ENCODE results near the gene PAX7.
"Not testable (repeated sequence)": the region's sequence is repeated elsewhere in the genome, so short reads cannot be mapped to it uniquely, and the experiment has no call there.

Gene PAX7

DNA sequence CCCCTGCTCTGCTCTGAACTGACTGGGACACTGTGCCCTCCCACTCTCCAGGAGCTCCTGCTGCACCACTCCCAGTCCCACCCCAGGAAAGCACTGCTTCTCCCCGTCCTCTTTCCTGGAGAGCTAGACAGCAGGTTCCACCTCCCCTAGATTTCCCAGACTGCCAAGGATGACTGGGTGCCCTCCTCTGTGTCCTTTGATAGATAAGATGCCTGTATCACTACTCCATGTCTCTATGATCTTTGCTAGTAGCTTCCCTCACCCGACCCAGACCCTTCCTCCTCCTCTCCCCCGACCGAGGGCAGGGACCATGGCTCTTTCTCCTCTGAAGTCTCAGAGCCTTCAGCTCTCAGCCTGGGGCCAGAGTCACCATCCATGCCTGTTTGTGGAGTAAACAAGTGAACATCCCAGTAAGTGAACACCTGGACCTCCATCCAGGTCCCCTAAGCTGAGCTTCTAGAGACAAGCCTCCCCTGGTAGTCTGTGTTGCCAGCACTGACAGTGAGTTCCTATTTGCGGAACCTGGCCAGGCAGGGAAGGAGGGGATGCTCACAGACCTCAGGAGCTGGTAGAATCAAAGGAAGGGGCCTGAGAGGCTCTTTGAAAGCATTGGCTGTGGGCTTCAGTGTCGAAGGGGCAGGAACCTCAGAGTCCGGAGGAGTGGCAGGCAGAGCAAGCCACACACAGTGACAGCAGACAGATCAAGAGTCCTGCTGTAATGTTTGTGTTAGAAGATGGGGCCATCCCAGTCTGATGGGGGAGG lies 104.0 kb downstream of the PAX7 start:
- DNase-seq, result no peak

DNA sequence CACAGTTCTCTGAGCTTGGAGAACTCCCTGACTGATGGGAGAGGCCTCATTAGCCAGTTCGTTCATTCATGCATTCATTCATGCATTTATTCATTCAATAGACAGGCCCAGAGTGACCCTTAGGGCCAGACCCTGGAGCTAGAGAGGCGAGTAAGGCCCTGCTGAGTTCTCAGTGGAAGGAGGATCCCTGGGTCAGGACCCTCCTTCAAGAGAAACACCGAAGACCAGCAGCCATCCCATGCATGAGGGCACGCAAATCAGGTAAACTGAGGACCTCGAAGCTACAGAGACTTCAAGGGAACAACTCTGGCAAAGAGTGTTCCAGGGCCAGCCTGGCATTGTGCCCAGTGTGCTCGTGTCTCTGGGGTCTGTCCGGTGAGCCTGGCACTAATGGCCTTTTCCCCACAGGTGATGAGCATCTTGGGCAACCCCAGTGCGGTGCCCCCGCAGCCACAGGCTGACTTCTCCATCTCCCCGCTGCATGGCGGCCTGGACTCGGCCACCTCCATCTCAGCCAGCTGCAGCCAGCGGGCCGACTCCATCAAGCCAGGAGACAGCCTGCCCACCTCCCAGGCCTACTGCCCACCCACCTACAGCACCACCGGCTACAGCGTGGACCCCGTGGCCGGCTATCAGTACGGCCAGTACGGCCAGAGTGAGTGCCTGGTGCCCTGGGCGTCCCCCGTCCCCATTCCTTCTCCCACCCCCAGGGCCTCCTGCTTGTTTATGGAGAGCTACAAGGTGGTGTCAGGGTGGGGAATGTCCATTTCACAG lies 104.8 kb downstream of the PAX7 start:
- no peak for DNase-seq

DNA sequence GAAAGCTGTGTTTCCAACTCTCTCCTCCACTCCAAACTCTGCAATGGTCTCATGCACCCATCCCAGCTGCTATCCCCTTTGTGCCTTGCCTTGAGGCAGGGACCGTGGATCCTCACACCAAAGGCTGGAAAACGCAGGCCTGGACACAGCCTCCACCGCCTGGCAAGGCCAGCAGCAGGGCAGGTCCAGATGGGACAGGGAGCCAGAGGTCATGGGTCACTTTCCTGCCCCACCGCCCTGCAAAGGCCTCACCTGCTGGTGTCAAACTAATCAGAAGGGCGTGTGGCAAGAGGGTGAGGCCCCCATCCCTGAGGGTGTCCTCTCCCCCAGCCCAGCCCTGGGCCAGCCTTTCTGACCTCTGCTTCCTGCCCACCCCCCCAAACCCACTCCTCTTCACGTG lies 106.3 kb downstream of the PAX7 start:
- no peak for DNase-seq

DNA sequence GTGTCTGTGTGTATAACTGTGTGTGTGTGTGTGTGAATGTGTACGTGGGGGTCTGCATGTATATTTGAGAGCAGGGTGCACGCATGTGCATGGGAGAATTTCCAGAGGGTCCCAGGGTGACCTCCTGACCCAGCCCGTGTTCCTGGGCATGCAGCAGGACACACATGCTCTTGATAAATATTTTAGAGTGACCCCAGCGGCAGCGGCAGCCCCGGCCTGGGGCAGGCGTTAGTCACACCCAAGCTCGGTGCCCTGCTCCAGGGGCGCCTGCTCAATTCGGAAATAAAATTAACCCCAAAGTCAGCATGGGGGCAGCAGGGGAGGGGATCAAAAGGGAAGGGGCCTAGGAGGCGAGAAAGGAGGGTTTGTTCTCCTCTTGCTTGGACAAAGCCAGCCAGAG lies 107.5 kb downstream of the PAX7 start:
- DNase-seq, result no peak

DNA sequence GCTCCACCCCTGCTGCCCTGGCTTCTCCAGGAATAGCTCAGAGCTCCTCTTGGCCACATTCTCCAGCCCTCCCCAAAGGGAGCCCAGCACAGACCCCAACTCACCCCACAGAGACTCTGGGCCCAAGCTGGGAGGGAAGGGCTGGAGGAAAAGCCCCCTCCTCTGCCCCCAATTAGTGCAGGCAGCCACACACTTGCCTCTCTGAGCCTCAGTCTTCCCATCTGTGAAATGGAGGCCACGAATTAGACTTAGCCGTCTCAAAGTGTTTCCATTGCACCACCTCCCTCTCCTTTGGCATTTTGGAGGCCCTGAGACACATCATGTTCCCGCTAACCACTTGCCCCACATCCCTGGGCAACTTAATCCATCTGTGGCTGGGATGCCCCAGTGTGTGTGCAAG lies 108.0 kb downstream of the PAX7 start:
- no peak for DNase-seq

DNA sequence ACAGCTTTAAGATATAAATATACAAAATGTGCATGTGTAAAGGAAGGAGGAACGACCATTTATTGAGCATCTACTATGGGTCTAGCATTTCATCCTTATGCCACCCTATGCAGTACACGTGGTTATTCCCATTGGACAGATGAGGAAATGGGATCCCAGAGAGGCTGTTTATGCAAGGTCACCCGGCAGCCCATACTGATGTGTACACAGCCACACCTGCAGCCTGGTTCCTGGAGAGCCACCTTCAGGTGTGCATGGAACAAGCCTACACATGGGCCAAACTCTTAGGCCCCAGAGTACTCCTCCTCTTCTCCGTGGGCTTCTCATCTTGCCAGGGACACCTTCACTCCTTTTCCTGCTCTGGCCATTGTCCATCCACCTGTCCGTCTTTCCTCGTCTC lies 108.8 kb downstream of the PAX7 start:
- peak; percentile 23 for DNase-seq

DNA sequence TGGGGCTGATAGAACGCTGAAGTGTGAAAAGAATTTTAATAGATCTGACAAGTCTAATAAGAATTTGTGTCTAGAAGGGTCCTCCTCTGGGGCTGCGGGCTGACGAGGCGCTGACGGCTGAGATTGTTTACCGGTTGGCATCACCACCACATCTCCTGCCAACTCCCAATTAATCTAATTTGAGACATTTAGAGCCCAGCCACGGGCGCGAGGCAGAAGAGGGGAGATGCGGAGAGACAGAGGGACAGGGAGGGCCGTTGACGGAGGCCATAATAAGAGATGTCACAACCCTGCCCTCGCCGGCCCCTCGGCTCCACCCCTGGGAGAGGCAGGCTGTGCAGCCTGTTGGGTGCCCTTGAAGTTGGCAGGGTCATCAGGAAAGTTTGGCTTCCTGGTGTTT lies 109.3 kb downstream of the PAX7 start:
- no peak for DNase-seq

DNA sequence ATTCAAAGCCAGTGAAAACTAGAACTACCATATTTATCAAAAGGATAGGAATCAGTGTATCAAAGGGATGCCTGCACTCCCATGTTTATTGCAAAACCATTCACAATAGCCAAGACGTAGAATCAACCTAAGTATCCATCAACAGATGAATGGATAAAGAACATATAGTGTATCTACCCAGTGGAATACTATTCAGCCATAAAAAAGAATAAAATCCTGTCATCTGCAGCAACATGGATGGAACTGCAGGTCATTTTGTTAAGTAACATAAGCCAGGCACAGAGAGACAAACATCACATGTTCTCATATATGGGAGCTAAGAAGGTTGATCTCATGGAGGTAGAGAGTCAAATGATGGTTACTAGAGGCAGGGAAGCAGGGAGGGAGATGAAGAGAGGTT lies 110.0 kb downstream of the PAX7 start:
- DNase-seq, result no peak

DNA sequence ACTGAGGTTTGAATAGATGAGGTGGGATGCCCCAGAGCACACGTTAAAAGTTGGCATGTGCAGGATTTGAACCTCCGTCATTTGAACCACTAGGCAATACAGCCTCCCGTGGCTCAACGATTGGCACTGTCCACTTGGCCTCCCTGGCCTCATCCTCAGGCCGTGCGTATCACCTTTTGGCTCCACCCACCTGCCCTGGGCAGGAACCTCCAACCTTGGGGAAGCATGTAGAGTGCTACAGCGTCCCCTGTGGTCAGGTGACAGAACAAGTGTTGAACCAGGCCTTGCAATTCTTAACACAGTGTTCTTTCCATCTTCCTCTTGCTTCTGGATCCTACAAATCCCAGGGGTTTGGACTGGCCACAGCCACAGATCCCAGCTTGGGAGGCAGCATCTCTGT lies 112.6 kb downstream of the PAX7 start:
- DNase-seq, result no peak

DNA sequence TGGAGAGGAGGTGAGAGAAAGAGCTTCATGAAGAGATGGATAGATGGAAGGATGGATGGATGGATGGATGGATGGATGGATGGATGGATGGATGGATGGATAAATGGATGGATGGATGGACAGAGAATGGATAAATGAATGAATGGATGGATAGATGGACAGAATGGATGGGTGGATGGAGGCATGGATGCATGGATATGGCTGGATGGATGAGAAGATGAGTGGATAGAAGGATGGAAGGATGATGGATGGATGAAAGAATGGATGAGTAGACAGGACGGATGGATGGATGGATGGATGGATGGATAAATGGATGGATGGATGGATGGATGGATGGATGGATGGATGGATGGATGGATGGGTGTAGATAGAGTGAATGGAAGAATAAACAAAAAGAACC lies 113.7 kb downstream of the PAX7 start:
- DNase-seq, result not testable (repeated sequence)

DNA sequence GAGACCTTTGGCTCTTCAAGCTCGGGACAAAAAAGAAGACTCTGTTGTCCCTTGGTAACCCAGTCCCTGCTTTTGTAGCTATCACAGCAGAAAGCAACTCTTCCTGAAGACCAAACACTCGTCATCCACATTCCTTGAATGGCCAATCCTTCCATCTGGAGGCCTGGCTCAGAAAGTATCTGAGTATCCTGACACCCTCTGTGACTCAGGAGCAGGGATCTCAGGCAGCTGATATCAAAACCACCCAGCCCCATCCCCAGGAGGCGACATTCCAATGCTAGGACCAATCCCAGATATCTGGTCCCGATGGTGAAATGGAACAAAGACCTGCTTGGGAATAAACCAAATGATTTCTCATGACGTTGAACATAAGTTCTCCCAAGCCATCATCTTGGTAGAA lies 116.3 kb downstream of the PAX7 start:
- DNase-seq, result no peak

DNA sequence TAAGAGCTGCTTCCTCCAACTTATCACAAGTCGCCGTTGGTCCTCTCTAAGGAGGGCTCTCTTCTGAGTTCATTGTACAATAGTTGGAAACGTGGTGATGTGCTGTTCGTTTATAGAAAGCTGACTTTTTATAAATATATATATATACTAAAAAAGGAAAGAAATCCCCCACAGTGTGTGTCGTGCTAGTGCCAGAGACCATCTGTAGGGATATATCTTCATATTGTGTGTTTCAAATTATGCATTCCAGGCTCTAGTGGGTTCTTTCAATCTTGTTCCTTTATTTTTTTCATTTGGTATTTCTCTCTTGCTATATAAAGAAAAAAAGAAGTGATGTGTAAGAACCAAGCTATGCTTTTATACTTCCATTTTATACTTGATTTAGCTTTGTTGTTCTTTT lies 117.0 kb downstream of the PAX7 start:
- DNase-seq, result no peak

DNA sequence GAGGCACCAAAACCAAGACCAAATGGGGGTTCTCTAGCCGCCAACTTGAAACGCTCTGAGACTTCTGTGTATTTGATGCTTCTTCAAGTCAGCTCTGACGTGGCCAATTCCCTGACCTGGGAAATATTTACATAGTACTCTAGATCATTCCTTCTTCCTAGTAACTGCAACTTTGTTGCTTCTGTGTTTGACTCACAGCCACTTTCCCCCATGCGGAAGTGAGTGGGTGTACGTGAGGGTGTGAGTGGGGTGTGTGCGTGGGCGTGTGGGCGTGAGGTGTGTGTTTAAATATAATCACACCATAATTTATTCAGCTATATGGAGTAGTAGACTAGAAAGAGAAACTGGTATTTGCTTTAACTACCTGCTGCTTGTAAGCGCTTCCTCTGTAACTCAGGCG lies 117.8 kb downstream of the PAX7 start:
- no peak for DNase-seq

DNA sequence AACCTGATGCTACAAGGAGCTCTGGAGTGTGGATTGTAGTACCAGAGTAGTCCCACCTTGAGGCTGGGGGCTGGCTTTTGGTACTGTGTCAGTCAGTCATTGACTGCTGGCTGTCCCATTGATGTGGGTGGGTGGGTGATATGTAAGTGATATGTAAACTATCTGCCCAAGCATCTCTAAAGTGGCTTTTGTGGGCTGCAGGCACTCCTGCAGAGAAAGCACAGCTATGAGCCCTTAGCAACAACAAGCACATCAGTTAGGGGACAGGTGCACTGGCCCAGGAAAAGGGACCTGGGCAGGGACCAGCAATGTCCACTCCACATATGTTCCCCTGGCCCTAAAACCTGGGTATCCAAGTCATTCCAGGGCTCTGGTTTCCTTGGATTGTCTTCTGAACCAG lies 118.9 kb downstream of the PAX7 start:
- DNase-seq, result no peak

DNA sequence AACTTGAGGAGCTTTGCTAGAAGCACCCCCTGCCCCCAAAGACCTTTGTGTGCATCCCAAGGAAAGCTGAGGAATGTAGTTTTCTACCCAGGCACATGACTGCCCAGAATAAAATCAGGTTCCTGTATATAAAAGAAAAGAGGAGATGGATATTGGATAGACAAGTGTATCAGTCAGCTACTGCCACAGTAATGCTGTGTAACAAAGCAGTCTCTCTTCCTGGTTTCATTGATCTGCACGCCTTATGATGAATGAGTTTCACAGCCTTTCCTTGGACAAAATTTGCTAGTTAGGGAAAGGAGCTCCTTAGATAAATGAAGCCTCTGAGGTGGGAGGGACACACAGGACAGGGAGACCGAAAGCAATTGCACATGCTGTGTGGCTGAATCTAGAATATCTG lies 120.0 kb downstream of the PAX7 start:
- no peak for DNase-seq

DNA sequence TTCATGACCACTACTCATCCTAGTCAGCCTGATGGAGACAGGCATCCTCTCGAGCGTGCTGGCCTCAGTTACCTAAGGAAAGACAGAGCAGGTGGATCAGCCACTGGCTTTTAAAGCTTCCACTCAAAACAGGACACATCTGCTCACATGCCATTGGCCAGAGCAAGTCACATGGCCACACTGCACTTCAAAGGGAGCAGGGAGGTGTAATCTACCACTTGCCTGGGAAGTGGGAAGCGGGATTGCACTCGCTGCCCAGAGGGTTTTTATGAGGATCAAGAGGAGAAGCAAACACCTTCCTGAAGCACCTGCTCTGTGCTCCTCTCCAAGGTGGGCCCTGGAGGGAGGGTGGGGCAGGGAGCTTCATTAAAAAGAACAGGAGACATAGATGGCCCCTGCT lies 120.8 kb downstream of the PAX7 start:
- DNase-seq, result peak; percentile 90

DNA sequence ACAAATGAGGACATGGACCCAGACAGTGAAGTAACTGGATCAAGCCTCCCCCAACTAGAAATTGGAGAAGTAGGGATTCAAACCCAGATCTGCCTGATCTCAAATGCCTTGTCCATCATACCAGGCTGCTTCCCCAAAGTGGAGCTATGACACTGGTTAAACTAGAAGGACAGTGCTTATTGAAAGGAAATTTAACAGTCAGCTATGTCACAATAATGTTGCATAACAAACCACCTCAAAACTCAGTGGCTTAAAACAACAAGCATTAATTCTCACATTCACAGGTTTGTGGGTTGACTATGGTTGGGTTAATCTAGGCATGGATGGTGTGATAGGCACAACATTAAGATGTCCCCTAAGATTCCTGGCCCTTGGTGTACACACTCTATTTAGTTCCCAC lies 121.8 kb downstream of the PAX7 start:
- no peak for DNase-seq

DNA sequence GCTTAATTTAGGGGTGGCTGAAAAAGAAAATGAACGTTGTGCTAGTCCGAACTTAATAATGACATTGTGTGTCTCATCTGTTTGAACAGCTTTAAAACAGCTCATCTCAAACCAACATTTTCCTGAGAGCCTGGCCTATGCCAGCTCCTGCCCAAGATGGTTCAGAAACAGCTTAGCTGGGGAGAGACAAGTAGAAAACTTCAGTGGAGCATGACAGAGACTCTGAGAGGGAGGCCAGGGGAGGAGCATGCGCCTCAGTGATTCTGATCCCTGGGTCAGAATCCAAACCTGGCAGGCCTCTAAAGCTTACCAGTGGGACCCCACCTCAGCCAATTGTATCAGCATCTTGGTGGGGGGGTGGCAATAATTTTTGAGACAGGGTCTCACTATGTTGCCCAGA lies 129.5 kb downstream of the PAX7 start:
- DNase-seq, result no peak

DNA sequence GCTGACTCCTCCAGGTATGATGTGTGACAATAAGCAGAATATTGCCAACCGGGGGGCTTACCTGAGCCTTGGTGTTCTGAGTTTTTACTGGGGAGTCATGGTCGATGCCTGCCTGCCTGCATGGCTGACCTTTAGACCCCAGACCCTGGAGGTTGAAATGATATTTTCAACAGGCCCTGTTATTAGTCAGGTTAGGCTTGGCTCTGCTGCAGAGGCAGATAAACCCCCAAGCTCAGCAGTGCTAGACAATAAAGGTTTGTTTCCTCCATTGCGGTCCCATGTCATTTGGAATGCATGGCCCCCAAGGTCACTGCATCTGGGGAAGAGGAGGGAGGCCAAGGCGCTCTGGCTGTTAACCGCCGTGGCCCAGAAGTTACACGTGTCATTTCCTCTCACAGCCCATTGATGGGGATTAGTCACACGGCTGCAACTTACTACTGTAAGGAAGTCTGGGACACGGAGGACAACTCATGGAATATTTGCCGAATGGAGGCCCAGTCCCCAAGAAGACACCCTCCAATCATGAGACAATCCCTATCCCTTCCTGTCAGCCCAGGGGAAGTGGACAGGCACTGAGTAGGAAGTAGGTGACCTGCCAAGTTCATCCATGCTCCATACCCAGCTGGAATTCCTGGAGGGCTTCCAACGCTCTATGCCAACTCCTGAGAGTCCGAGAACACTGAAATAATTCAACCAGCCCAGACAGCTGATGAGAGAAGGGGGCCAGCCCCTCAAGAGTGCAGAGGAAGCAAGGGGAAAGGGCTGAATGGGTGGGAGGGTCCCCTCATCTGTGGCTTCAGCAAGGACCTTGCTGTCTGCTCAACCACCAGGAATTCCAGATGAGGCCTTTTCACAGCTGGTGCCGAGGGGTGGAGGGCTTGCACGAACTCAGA lies 131.5 kb downstream of the PAX7 start:
- DNase-seq, result peak; percentile 13

DNA sequence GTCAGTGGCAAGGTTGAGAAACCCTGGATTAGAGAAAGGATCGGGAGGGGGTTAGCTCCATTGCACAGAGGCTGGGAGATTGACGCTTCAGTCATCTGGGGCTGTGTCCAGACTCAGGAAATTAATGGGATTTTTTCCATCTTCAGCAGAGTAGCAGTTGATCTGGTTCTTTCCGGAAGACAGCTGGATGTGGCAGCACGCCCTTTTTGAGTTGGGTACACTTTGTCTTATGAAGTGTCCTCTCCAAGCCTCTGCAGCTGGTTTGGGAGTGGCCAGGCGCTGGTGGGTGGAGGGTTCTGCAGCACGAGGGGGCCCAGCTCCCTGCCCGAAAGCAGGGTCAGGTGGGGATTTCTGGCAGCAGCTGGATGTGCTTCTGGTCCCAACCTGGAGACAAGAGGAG lies 133.7 kb downstream of the PAX7 start:
- peak; percentile 37 for DNase-seq

DNA sequence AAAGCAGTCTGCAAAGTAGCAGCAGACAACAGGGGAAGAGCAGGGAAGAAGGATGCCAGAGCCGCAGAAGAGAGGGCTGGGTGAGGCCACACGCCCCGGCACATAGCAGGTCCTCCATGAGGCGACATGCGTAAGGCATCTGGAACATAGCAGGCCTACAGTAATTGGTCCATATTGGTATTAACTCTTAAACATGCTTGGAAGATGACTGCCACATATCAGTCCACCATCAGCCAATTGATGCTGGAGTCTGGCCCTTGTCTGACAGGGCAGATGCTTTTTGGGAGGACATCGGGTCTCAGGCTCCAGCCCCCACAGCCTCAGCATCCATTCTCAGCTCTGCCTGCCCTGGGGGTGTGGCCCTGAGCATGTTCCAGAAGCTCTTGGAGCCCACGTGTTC lies 135.1 kb downstream of the PAX7 start:
- DNase-seq, result no peak

DNA sequence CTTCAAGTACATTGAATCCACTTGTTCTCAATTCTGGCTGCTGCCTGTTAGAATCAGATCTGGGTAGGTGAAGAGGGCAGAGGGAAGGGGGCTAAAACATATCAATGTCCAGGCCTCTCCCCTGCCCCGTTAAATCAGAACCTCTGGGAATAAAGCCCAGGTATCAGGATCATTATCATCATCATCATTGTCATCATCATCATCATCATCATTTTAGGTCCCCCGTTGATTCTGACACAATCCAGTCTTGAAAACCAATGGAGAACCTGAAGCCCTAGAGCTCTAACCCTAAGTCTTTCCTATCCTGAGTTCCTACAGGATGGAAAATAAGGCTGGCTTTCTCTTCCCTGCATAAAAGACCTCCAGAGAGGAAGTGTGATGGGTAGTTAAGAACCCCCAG lies 135.7 kb downstream of the PAX7 start:
- DNase-seq, result no peak

DNA sequence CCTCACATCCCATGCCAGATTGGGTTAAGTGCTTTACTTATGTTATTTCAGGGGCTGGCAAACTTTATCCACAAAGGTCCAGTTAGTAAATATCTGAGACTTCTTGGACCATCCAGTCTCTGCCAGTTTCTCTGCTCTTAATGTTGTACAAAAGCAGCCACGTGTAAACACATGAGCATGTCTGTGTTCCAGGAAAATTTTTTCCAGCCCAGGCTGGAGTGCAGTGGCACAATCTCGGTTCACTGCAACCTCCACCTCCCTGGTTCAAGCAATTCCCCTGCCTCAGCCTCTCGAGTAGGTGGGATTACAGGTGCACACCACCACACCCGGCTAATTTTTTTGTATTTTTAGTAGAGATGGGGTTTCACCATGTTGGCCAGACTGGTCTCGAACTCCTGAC lies 136.9 kb downstream of the PAX7 start:
- DNase-seq, result not testable (repeated sequence)

DNA sequence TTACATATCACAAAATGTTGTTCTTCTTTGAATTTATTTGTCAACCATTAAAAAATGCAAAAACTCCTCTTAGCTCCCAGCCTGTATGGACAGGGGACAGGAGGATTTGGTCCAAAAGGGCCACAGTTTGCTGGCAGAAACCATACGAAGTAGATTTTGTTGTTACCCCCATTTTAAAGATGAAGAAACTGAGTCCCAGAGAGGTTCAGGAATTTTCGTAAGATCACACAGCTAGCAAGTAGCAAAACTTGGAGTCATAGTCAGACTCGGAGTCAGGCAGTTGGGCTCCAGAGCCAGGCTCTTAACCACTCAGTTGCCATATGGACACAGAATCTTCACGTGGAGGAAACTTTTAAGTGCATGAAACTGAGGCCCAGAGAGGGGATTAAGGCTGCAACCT lies 137.4 kb downstream of the PAX7 start:
- DNase-seq, result no peak
